Hepatocyte (in vitro differentiated cells): ENCODE results near the gene MT1E. TPM values are rescaled to one million over a fixed set of nuclear protein-coding genes. Genes with fewer than 3 reads are reported as not detected.
A peak's percentile ranks its signal among the peaks of the same experiment; 100 is the strongest.

Experiments
- DNase-seq: peaks from one replicate; pipeline ENCODE4 v3.0.0-alpha.2; 2016; ENCODE audit warnings: low spot score
- H2AFZ ChIP-seq: fragments of 200-600 bp; sonication (generic); 2 replicates; pipeline ENCODE4 v1.6.0; 2016; ENCODE audit warnings: antibody characterized with exemption, mild to moderate bottlenecking
- H3K27ac ChIP-seq: fragments of 200-600 bp; sonication (generic); 2 replicates; pipeline ENCODE4 v1.5.1; 2016; ENCODE audit warnings: mild to moderate bottlenecking
- H3K27me3 ChIP-seq: fragments of 200-600 bp; sonication (generic); 2 replicates; pipeline ENCODE4 v1.6.1; 2016
- H3K36me3 ChIP-seq: fragments of 200-600 bp; sonication (generic); replicated peaks from 2 replicates; pipeline ENCODE4 v1.5.1; 2016; ENCODE audit warnings: low read depth; ENCODE audit not compliant: insufficient read depth
- H3K4me1 ChIP-seq: fragments of 200-600 bp; sonication (generic); 2 replicates; pipeline ENCODE4 v1.5.1; 2016; ENCODE audit warnings: mild to moderate bottlenecking, moderate library complexity; ENCODE audit not compliant: insufficient read depth
- H3K4me2 ChIP-seq: fragments of 200-600 bp; sonication (generic); 2 replicates; pipeline ENCODE4 v1.6.0; 2016
- H3K4me3 ChIP-seq: fragments of 200-600 bp; sonication (generic); 2 replicates; pipeline ENCODE4 v1.5.1; 2016; ENCODE audit warnings: mild to moderate bottlenecking
- H3K79me2 ChIP-seq: fragments of 200-600 bp; sonication (generic); 2 replicates; pipeline ENCODE4 v1.6.0; 2017; ENCODE audit warnings: mild to moderate bottlenecking
- H3K9me2 ChIP-seq: fragments of 200-600 bp; sonication (generic); replicated peaks from 2 replicates; pipeline ENCODE4 v1.6.0; 2017; ENCODE audit warnings: mild to moderate bottlenecking; ENCODE audit not compliant: insufficient read depth
- H3K9me3 ChIP-seq: fragments of 200-600 bp; sonication (generic); 2 replicates; pipeline ENCODE4 v1.5.1; 2016; ENCODE audit warnings: low read depth, mild to moderate bottlenecking
- H4K20me1 ChIP-seq: fragments of 200-600 bp; sonication (generic); 2 replicates; pipeline ENCODE4 v1.6.0; 2016; ENCODE audit warnings: mild to moderate bottlenecking; ENCODE audit not compliant: insufficient read depth, poor library complexity, severe bottlenecking
- EZH2 ChIP-seq: fragments of 200-600 bp; sonication (generic); IDR thresholded peaks from 2 replicates; pipeline ENCODE4 v1.6.1; 2016; ENCODE audit warnings: antibody characterized with exemption, mild to moderate bottlenecking, borderline replicate concordance
- EZH2phosphoT487 ChIP-seq: fragments of 200-600 bp; sonication (generic); IDR thresholded peaks from one replicate; pipeline ENCODE4 v1.6.1; 2018; ENCODE audit warnings: antibody characterized with exemption, mild to moderate bottlenecking, low read depth, moderate library complexity; ENCODE audit not compliant: unreplicated experiment, severe bottlenecking
- whole genome bisulfite sequencing: methylation state at CpG from one replicate; pipeline ENCODE4 v1.1.6; 2016; ENCODE audit warnings: low lambda C conversion rate; ENCODE audit errors: missing lambda C conversion rate; 5-methylcytosine and 5-hydroxymethylcytosine counted together
- polyA plus RNA-seq: library from polyadenylated mRNA; unstranded; fragments of >200 nt; fragmentation: Nextera tagmentation; extraction: Ambion mirVana; gene quantifications from 2 replicates; pipeline ENCODE4 v1.2.1, GENCODE V29; 2016
- total RNA-seq: library from RNA; depleted of rRNA; stranded (reverse); fragments of >200 nt; gene quantifications from 2 replicates; pipeline ENCODE4 v1.2.3, GENCODE V29; 2014
- TF ChIP-seq, protein P1 (sequence below): fragments of 200-600 bp; sonication (generic); IDR thresholded peaks from 2 replicates; pipeline ENCODE4 v1.5.1; 2016; ENCODE audit warnings: antibody characterized with exemption, mild to moderate bottlenecking; ENCODE audit not compliant: poor library complexity

MT1E gene
- total and polyA plus RNA-seq, 2 experiments from 2014 or later: 65.5 to 121 TPM

DNA sequence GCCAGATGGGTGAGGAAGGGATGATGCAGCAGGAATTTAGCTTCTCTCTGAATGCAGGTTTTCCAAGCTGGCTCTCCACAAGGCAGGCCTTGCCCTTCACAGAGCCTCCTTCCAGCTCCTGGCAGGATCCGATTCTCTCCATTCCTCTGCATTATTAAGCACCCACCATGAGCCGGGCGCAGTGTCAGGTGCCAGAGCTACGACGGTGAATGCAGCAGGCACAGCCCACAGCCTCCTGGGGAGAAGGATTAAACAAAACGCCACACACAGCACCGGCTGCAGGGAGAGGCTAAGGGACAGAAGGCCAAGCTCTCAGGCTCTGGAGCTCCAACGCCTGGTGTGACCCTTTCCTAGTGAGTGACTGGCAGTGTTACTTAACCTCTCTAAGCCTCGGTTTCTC, 24.3 kb upstream of the MT1E start:
- Histone ChIP-seq H3K27me3 (peaks cover 4% of the 10 kb centered on the region), H3K36me3 (no peaks in the 10 kb centered on the region), H4K20me1 (no peaks in the 10 kb centered on the region), H3K79me2 (no peaks in the 10 kb centered on the region), H2AFZ (no peak overlapping the region), H3K9me2 (no peaks in the 10 kb centered on the region), H3K4me1 (no peaks in the 10 kb centered on the region), H3K4me3 (no peak overlapping the region), H3K27ac (no peak overlapping the region), H3K9me3 (no peaks in the 10 kb centered on the region), H3K4me2 (no peak overlapping the region)
- no peak for TF ChIP-seq EZH2phosphoT487
- no peak for TF ChIP-seq EZH2
- TF ChIP-seq, protein P1, sequence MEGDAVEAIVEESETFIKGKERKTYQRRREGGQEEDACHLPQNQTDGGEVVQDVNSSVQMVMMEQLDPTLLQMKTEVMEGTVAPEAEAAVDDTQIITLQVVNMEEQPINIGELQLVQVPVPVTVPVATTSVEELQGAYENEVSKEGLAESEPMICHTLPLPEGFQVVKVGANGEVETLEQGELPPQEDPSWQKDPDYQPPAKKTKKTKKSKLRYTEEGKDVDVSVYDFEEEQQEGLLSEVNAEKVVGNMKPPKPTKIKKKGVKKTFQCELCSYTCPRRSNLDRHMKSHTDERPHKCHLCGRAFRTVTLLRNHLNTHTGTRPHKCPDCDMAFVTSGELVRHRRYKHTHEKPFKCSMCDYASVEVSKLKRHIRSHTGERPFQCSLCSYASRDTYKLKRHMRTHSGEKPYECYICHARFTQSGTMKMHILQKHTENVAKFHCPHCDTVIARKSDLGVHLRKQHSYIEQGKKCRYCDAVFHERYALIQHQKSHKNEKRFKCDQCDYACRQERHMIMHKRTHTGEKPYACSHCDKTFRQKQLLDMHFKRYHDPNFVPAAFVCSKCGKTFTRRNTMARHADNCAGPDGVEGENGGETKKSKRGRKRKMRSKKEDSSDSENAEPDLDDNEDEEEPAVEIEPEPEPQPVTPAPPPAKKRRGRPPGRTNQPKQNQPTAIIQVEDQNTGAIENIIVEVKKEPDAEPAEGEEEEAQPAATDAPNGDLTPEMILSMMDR: no peak
- DNase-seq: no peak
- WGBS: 60% methylated on average over 9 of the region's 9 CpGs

DNA sequence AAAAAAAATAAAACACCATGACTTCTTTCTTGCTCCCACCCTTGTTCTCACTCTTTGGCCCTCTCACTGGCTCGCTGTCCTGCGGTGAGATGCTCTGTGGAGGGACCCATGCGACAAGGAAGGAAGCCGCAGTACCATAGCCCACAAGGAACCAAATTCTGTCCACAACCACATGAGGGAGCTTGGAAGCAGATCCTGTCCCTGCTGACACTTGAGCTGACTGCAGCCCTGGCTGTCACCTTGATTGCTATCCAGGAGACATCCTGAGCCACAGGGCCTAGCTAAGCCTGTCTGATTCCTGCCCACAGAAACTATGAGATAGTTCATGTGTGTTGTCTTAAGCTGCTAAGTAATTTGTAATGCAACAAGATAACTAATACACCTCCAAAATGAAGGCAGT, 22.0 kb upstream of the MT1E start:
- Histone ChIP-seq H3K79me2 (no peaks in the 10 kb centered on the region), H3K9me3 (no peaks in the 10 kb centered on the region), H3K4me1 (peaks cover 15% of the 10 kb centered on the region), H2AFZ (no peak overlapping the region), H3K27me3 (no peaks in the 10 kb centered on the region), H3K4me3 (no peak overlapping the region), H3K36me3 (no peaks in the 10 kb centered on the region), H3K9me2 (no peaks in the 10 kb centered on the region), H4K20me1 (no peaks in the 10 kb centered on the region), H3K27ac (no peak overlapping the region), H3K4me2 (no peak overlapping the region)
- 57% methylated on average over 4 of the region's 4 CpGs for WGBS
- peak; percentile 48 for DNase-seq
- TF ChIP-seq EZH2: no peak
- TF ChIP-seq, protein P1: peak; percentile 34

DNA sequence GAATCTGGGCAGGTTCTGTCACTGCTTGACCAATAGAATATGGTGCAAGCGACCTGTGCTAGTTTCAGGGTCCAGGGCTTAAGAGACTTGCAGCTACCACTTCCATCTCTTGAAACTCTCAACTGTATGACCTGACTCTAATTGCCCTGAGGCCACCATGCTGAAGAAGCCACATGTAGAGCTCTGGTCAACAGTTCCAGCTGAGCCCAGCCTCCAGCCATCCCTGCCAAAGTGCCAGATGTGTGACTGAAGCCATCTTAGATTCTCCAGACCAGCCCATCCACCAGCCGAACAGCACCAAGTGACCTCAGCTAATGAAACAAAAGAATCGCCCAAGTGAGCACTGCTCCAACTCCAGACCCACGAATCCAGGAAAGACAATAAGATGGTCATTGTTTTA, 20.6 kb upstream of the MT1E start:
- DNase-seq: no peak
- WGBS: 92% methylated on average over 4 of the region's 4 CpGs
- Histone ChIP-seq H3K27ac (no peak overlapping the region), H3K27me3 (no peaks in the 10 kb centered on the region), H3K9me3 (no peaks in the 10 kb centered on the region), H3K36me3 (no peaks in the 10 kb centered on the region), H3K4me1 (peaks cover 26% of the 10 kb centered on the region), H4K20me1 (no peaks in the 10 kb centered on the region), H3K4me3 (no peak overlapping the region), H3K4me2 (no peak overlapping the region), H3K79me2 (no peaks in the 10 kb centered on the region), H2AFZ (no peak overlapping the region), H3K9me2 (no peaks in the 10 kb centered on the region)
- TF ChIP-seq, protein P1: no peak
- TF ChIP-seq EZH2 (no peak), EZH2phosphoT487 (no peak)

DNA sequence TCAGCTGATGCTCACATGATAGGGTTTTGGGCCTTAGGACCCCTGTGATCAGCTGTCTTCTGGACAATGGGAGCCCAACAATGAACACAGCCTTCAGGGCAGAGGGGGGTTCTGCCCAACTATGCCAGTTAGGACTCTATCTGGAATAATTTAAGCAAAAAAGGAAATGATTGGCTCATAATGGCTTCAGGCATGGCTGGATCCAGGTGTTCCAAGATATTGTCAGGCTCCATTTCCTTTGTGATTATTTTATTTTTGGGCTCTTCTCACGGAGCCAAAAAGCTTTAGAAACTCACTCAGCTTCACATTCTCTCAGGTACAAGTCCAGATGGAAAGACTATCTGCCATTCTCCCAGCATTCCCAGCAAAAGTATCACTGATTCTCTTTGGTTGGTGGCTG, 20.1 kb upstream of the MT1E start:
- DNase-seq: no peak
- TF ChIP-seq, protein P1: no peak
- no peak for TF ChIP-seq EZH2
- TF ChIP-seq EZH2phosphoT487: no peak
- Histone ChIP-seq H3K4me1 (peaks cover 26% of the 10 kb centered on the region), H3K4me3 (no peak overlapping the region), H4K20me1 (no peaks in the 10 kb centered on the region), H3K9me3 (no peaks in the 10 kb centered on the region), H3K36me3 (no peaks in the 10 kb centered on the region), H2AFZ (no peak overlapping the region), H3K27me3 (peaks cover 1% of the 10 kb centered on the region), H3K4me2 (no peak overlapping the region), H3K27ac (peak overlapping the region; percentile 87), H3K9me2 (no peaks in the 10 kb centered on the region), H3K79me2 (no peaks in the 10 kb centered on the region)
- 88% methylated on average over 1 of the region's 1 CpG for WGBS
